ENCODE data around the gene KCTD20.
"Not testable (repeated sequence)": the region's sequence is repeated elsewhere in the genome, so short reads cannot be mapped to it uniquely, and the experiment has no call there.

The KCTD20 gene

DNA sequence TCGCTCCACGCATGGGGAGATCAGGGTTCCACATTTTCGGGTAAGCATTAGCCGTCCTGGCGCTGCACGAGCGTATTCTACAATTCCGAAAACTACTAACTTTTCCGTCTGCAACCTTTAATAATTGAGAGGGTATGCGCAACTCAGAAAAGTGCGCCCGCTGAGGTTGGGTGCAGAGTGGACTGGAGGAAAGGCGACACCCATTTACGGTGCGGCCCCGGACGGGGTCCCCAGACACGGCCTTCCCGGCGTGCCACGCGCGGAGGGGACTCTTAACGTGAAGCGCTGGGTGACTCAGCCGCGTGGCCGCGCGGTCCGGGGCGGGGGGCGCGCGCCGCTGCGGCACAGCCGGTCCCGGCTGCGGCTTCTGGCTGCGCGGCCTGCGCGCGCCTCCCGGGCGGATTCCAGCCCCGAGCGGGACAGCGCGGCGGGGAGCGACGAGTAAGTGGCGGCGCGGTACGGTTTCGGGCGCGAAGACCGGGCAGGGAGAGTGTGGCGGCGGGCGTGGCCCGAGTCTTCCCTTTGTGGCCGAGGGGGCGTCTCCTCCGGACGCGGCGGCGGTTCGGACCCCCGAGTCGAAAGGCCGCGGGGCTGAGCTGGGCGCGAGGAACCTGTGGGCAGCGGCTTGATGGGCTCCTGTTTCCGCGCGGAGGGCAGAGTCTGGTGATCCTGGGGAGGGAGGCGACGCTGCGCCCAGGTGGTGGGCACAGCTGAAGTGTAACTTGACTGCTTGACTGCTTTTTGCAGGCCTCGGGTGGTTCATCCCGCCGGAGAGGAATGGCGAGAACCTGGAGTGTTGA lies at the start of gene KCTD20, which contains the start of gene PXT1:
Gene KCTD20 (plus strand): TSS at position 330 of the 800 bp plus-strand sequence. CDS start 27,098 bp downstream, outside the sequence.
Gene PXT1 (minus strand): TSS at position 184 of the 800 bp plus-strand sequence. CDS start 16,772 bp downstream, outside the sequence.
- in situ Hi-C loops (cut with MboI; ENCODE audit: low sequenced_read_pairs), result no loop called here

DNA sequence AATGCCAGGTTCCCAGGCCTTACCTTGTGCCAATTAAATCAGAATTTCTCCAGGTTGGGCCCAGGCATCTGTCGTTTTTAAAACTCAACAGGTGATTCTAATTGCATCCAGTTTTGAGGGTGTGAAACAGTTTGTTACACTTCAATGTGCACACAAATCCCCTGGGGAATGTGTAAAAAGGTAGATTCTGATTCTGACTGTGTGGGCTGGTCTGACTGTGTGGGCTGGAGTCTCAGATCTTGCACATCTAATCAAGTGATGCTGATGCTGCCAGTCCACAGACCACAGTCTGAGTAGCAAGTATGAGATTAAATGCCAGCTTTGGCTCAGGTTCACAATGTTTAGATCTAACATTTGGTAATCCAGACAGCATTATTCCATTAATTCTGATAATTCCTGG lies 42.8 kb upstream of the KCTD20 start:
- in situ Hi-C loops (cut with MboI; ENCODE audit: low sequenced_read_pairs), result no loop called here

- in situ Hi-C loops (cut with MboI; ENCODE audit: low sequenced_read_pairs), result no loop called here
Observed at GRCh38 chr6:36402481-36402880, 40.3 kb upstream of the KCTD20 start.

- in situ Hi-C loops (cut with MboI; ENCODE audit: low sequenced_read_pairs), result no loop called here
Observed at GRCh38 chr6:36404164-36404563, 38.6 kb upstream of the KCTD20 start.

- in situ Hi-C loops (cut with MboI; ENCODE audit: low sequenced_read_pairs), result not testable (repeated sequence)
Observed at GRCh38 chr6:36409718-36410117, 33.1 kb upstream of the KCTD20 start.

- in situ Hi-C loops (cut with MboI; ENCODE audit: low sequenced_read_pairs), result no loop called here
Observed at GRCh38 chr6:36413489-36414480, 29.0 kb upstream of the KCTD20 start.

GRCh38 chr6:36414481-36414880 lies 28.3 kb upstream of the KCTD20 start:
- in situ Hi-C loops (cut with MboI; ENCODE audit: low sequenced_read_pairs), result no loop called here

DNA sequence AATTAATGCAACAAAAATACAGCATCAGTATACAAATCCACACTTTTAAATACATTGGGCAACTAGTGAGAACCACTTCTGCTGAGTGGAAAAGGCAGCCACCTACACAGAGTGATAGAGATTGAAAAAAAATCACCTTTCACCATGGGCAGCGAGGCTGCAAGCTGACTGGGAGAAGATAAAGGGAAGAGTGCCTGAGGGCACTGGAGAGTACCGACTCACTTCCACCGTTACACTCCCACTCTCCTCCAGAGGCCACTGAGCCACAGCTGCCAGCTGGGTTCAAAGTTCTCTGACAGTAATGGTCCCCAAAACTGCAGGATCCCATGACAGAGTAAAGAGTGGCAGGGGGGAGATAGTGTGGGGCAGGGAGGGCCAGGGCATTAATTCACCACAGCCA lies 24.2 kb upstream of the KCTD20 start:
- in situ Hi-C loops (cut with MboI; ENCODE audit: low sequenced_read_pairs), result no loop called here

GRCh38 chr6:36419310-36419709 lies 23.5 kb upstream of the KCTD20 start:
- in situ Hi-C loops (cut with MboI; ENCODE audit: low sequenced_read_pairs), result no loop called here

GRCh38 chr6:36422714-36423100 lies 20.1 kb upstream of the KCTD20 start:
- in situ Hi-C loops (cut with MboI; ENCODE audit: low sequenced_read_pairs), result no loop called here

- in situ Hi-C loops (cut with MboI; ENCODE audit: low sequenced_read_pairs), result no loop called here
Observed at GRCh38 chr6:36423101-36423824, 19.5 kb upstream of the KCTD20 start.

DNA sequence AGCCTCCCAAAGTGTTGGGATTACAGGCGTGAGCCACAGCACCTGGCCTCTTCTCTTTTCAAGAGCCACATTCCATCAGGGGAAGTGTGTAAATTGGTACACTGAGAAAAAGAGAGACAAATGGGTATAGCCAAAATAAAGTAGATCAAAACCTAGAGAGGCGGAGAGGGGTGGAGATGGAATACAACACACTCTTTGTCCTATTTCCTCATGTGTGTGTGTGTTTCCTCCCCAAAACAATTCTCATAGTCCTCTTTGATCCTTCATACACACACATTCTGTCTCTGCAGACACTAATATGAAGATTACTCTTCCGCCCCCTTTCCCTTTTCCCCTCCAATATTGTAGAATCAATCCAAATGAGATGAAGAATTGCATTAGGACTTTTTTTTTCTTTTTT lies 16.2 kb upstream of the KCTD20 start:
- in situ Hi-C loops (cut with MboI; ENCODE audit: low sequenced_read_pairs), result no loop called here

- in situ Hi-C loops (cut with MboI; ENCODE audit: low sequenced_read_pairs), result no loop called here
Observed at GRCh38 chr6:36428911-36429310, 13.9 kb upstream of the KCTD20 start.

- in situ Hi-C loops (cut with MboI; ENCODE audit: low sequenced_read_pairs), result no loop called here
Observed at GRCh38 chr6:36430351-36430750, 12.4 kb upstream of the KCTD20 start.

DNA sequence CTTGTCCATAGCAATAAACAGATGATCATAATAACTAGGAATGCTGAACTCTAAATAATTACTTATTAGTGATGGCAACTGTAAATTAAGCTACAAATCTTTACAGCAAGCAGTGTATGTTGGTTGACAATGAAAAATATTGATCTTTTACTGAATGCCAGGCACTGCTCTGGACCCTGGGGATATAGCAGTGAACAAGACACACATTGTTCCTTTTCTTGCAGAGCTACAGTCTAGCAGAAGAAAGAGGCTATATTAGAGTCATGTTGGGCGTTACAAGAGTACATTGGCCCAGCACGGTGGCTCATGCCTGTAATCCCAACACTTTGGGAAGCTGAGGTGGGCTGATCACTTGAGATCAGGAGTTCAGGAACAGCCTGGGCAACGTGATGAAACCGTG lies 11.6 kb upstream of the KCTD20 start:
- in situ Hi-C loops (cut with MboI; ENCODE audit: low sequenced_read_pairs), result no loop called here

GRCh38 chr6:36432151-36432671 lies 10.6 kb upstream of the KCTD20 start:
- in situ Hi-C loops (cut with MboI; ENCODE audit: low sequenced_read_pairs), result no loop called here

DNA sequence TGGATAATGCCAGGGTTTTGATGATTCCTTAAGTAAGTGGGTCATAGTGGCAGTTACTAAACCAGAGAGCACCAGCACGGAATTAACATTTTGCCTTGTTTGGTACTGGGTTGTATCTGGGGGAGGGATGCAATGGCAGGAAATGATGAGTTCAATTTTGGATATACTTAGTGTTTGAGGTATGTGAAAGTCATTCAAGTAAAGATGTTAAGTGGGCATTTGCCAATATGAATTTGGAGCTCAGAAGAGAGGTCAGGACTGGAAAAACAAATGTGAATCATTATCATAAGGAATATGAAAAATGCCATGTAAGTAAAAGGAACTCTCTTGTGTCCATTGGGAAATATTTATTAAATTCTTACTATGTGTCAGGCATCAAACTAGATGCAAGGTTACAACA lies 6.3 kb upstream of the KCTD20 start:
- in situ Hi-C loops (cut with MboI; ENCODE audit: low sequenced_read_pairs), result no loop called here

DNA sequence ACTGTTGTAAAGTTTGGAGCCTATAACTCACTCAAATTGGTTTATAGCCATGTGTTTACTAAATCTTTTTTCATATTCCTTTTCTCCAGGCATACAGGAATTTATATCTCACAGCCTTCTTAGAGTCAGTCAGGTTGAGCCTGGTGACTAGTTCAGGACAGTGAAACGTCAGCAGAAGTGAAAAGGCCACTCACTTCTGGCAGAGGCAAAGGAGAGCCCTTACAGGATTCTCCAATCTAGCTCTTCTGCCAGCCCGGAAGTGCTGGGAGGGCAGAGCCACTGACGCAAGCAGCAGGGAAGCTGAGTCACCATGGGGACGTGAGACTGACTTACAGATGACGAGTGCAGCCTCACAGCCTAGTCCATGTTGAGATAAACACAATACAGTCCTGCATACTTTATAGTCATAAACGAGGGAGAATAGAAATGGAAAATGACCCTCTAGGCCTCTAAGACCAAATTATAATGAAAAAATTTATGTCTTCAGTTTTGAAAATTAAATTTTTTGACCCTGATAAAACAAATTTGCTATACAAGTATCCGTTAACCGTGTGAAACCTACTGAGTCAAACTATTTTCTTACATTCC lies 1.4 kb upstream of the KCTD20 start:
- in situ Hi-C loops (cut with MboI; ENCODE audit: low sequenced_read_pairs), result no loop called here

DNA sequence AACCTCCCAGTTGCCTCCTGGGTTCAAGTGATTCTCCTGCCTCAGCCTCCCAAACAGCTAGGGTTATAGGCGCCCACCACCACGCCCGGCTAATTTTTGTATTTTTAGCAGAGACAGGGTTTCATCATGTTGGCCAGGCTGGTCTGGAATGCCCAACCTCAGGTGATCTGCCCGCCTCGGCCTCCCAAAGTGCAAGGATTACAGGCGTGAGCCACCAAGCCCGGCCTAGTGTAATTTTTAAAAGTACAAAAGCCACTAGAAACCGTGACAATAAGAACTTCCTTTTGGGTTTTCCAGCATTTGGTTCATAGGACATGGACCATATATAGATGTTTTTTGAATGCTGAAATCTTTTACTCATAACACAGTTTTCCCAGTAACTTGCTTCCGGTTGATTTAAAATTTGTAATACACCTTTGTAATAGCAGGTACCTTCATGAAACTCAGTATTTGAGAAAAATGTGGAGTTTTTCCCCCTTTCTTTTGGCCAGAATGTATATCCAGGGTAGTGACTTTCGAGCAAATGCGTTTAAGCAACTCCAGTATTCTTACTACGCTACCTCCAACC lies 613 bp upstream of the KCTD20 start:
- in situ Hi-C loops (cut with MboI; ENCODE audit: low sequenced_read_pairs), result no loop called here
